Measurements from ENCODE around the gene AMFR.

- TF ChIP-seq CTCF (IDR thresholded peaks at IDR 0.05) (no peak), POLR2A (IDR thresholded peaks at IDR 0.05) (no peak)
These were observed 4.0 kb downstream of the AMFR start for GRCh38 chr16:56421313-56421712.

All from uterus (tissue), 2 donors.